Heart right ventricle (tissue), 16 donors: ENCODE measurements around the gene SERPINA9. TPM values are rescaled to one million over a fixed set of nuclear protein-coding genes. Genes with fewer than 3 reads are reported as not detected.
"Not testable (repeated sequence)": the region's sequence is repeated elsewhere in the genome, so short reads cannot be mapped to it uniquely, and the experiment has no call there.

Experiments
- ATAC-seq, 8 donors: fragments of 200-7000 bp; cut with Tn5 transposase; one replicate each; pipeline ENCODE4 v1.9.1; 2020; ENCODE audit warnings: mild to moderate bottlenecking in 8 of 8, moderate library complexity in 8 of 8, moderate number of reproducible peaks in 1 of 8
- DNase-seq, 2 donors: peaks; one replicate each; pipeline ENCODE4 v3.0.0-alpha.2; 2020
- H3K27ac ChIP-seq, 10 donors: fragments of 200-600 bp; sonication (generic) in 2 of 10; one replicate each; pipeline versions ENCODE4 v1.5.0 to v1.8.0; 2020 to 2022; ENCODE audit warnings: mild to moderate bottlenecking in 3 of 10
- H3K27me3 ChIP-seq, 7 donors: fragments of 200-600 bp; one replicate each; pipeline ENCODE4 v1.8.0; 2021 to 2022; ENCODE audit warnings: mild to moderate bottlenecking in 2 of 7
- H3K36me3 ChIP-seq, 9 donors: fragments of 200-600 bp; sonication (generic) in 1 of 9; one replicate each; pipeline versions ENCODE4 v1.5.0 to v1.8.0; 2020 to 2022; ENCODE audit warnings: mild to moderate bottlenecking in 2 of 9
- H3K4me1 ChIP-seq, 9 donors: fragments of 200-600 bp; sonication (generic) in 1 of 9; one replicate each; pipeline versions ENCODE4 v1.5.0 to v1.8.0; 2020 to 2022; ENCODE audit warnings: mild to moderate bottlenecking in 4 of 9
- H3K4me3 ChIP-seq, 10 donors: fragments of 200-600 bp; sonication (generic) in 2 of 10; one replicate each; pipeline versions ENCODE4 v1.5.0 to v1.8.0; 2020 to 2022; ENCODE audit warnings: mild to moderate bottlenecking in 7 of 10, moderate library complexity in 2 of 10
- H3K9me3 ChIP-seq, 11 donors: fragments of 200-600 bp in 10 of 11; sonication (generic) in 2 of 11; one replicate each; pipeline versions ENCODE4 v1.5.0 to v1.8.0; 2013 to 2022; ENCODE audit warnings: mild to moderate bottlenecking in 2 of 11, control low read depth in 1 of 11, moderate library complexity in 1 of 11
- WGBS, 2 donors: extraction: QIAGEN DNeasy Blood & Tissue Kit; methylation state at CpG; one replicate each; pipeline ENCODE4 v1.1.7; 2013; ENCODE audit warnings: inconsistent platforms in 1 of 2; 5-methylcytosine and 5-hydroxymethylcytosine counted together
- intact Hi-C, 10 donors: fragments of 100-400 bp; cut with DNase I; formaldehyde crosslinking; loops; one replicate each; pipeline versions ENCODE4 v1.11.1 to v1.14.2; 2022
- polyA plus RNA-seq, 2 donors: library from polyadenylated mRNA; stranded (reverse); fragments of 200-250 nt; gene quantifications; one replicate each; pipeline ENCODE4 v1.2.3, GENCODE V29; 2013
- total RNA-seq, 10 donors: library from RNA; stranded (reverse); fragmentation: NEBNext Ultra II Directional in 3 of 10; extraction: Animal tissue kit (Norgen Biotek cat#: 25700) in 3 of 10; gene quantifications; one replicate each; pipeline versions ENCODE4 v1.2.1 to v1.2.4, GENCODE V29; 2021 to 2023
- TF ChIP-seq, protein P1 (sequence below), 9 donors: fragments of 200-600 bp; sonication (generic) in 2 of 9; IDR thresholded peaks; one replicate each; pipeline versions ENCODE4 v1.5.0 to v1.8.0; 2021 to 2022; ENCODE audit warnings: antibody characterized with exemption in 9 of 9, mild to moderate bottlenecking in 5 of 9, moderate library complexity in 1 of 9
- donor health status: Arrhythmogenic right ventricular cardiomyopathy.
- donor health status: ischemic (EF 13 %, LVEDD 7.1; RV severe dilation, severe dysfunction).
- donor health status: healthy with polysubstance abuse.
- donor health status: DM: no; HTN: yes; CAD: no.
- donor health status: DM: no; HTN: no; CAD: no.
- donor health status: ischemic (EF 25% LVEDD 6.9; RV normal size, moderate dysfunction).
- donor health status: ischemic (EF 25% LVEDD 5.7; RV mildly dilated, moderate dysfunction).
- donor health status: healthy.
- donor health status: DM: yes; HTN: yes; CAD: no.
- donor health status: Ischemic cardiomyopathy.
- donor health status: ischemic (EF 35%, LVEDD 5.7; RV mildly dilated, moderate dysfunction).
- donor health status: nonischemic (EF 11% LVEDD 7.7; RV severe dilation, severe dysfunction).
- donor health status: DM: yes; HTN: yes; CAD: no.
- donor health status: PGD.
- donor health status: ischemic (EF 29% LVEDD 5.4; RV normal size, mild dysfunction).
- donor health status: nonischemic (EF 23%, LVEDD 6.1; RV moderate dilation, normal function).

The SERPINA9 gene
- total and polyA plus RNA-seq, 12 donors: not detected

DNA sequence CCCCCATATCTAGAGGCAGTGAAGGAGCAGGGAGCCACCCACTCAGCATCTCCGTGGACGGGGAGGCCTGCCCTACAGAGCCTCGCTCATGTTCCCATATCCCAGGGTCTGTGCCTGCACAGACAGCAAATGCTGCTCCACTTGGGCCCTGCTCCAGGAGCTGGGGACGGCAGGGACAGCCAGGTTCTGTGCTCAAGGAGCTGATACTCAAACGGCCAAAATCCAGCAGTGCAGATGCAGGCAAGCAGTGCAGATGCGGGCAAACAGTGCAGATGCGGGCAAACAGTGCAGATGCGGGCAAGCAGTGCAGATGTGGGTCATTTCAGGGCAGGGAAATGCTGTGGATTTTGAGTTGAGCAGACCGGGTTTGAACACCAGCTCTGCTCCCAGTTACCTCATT is 39.4 kb upstream of the SERPINA9 start:
- WGBS, 2 donors: 74 to 77% methylated on average over 9 of the region's 9 CpGs
- H3K4me3 ChIP-seq: no peak overlapping the region
- DNase-seq: no peak
- no peaks in the 10 kb centered on the region for H3K36me3 ChIP-seq
- no peak overlapping the region for H3K27ac ChIP-seq
- H3K27me3 ChIP-seq: peaks cover 0 to 36% (median 11%) of the 10 kb centered on the region in 7 donors
- no peak for ATAC-seq
- no peaks in the 10 kb centered on the region for H3K9me3 ChIP-seq
- H3K4me1 ChIP-seq: no peaks in the 10 kb centered on the region
- intact Hi-C loops: no loop called here
- TF ChIP-seq, protein P1, sequence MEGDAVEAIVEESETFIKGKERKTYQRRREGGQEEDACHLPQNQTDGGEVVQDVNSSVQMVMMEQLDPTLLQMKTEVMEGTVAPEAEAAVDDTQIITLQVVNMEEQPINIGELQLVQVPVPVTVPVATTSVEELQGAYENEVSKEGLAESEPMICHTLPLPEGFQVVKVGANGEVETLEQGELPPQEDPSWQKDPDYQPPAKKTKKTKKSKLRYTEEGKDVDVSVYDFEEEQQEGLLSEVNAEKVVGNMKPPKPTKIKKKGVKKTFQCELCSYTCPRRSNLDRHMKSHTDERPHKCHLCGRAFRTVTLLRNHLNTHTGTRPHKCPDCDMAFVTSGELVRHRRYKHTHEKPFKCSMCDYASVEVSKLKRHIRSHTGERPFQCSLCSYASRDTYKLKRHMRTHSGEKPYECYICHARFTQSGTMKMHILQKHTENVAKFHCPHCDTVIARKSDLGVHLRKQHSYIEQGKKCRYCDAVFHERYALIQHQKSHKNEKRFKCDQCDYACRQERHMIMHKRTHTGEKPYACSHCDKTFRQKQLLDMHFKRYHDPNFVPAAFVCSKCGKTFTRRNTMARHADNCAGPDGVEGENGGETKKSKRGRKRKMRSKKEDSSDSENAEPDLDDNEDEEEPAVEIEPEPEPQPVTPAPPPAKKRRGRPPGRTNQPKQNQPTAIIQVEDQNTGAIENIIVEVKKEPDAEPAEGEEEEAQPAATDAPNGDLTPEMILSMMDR (IDR thresholded peaks at IDR 0.05): no peak

DNA sequence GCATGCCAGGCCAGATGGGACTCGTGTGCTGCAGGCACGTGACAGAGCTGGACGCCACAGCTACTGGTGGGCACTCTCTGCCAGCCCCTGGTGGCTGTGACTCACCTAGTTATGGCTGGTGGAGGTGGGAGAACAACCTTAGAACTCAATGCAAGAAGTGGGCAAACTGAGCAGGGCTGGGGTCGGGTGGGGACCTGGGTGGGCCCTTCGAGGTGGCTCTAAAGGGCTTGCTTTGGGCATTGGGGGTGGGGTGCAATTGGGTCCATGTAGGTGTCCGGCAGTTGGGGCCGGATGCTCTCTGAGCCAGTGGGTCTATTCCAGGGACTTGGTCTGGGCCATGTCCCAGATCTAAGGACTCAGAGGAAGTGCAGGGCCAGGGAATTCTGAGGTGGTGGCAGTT is 38.4 kb upstream of the SERPINA9 start:
- Histone ChIP-seq H3K4me3 (no peak overlapping the region), H3K27me3 (peaks cover 0 to 37% (median 11%) of the 10 kb centered on the region in 7 donors), H3K9me3 (no peaks in the 10 kb centered on the region), H3K36me3 (no peaks in the 10 kb centered on the region), H3K4me1 (no peaks in the 10 kb centered on the region), H3K27ac (no peak overlapping the region)
- DNase-seq (no peak), ATAC-seq (no peak)
- WGBS, 2 donors: 61 to 68% methylated on average over 7 of the region's 7 CpGs
- TF ChIP-seq, protein P1 (IDR thresholded peaks at IDR 0.05): no peak
- intact Hi-C loops: no loop called here

DNA sequence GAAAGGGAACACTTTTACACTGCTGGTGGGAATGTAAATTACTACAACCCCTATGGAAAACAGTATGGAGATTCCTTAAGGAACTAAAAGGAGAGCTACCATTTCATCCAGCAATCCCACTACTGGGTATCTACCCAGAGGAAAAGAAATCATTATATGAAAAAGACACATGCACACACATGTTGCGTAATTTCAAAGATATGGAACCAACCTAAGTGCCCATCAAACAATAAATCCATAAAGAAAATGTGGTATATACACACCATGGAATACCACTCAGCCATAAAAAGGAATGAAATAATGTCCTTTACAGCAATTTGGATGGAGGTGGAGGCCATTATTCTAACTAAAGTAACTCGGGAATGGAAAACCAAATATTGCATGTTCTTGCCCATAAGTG is 34.5 kb upstream of the SERPINA9 start:
- intact Hi-C loops, H3K9me3 ChIP-seq, H3K4me3 ChIP-seq, H3K4me1 ChIP-seq, H3K27ac ChIP-seq, DNase-seq, H3K36me3 ChIP-seq, ATAC-seq: not testable (repeated sequence)
- 66 to 72% methylated on average over 2 of the region's 2 CpGs for WGBS, 2 donors
- peaks cover 0 to 34% (median 16%) of the 10 kb centered on the region in 7 donors for H3K27me3 ChIP-seq

DNA sequence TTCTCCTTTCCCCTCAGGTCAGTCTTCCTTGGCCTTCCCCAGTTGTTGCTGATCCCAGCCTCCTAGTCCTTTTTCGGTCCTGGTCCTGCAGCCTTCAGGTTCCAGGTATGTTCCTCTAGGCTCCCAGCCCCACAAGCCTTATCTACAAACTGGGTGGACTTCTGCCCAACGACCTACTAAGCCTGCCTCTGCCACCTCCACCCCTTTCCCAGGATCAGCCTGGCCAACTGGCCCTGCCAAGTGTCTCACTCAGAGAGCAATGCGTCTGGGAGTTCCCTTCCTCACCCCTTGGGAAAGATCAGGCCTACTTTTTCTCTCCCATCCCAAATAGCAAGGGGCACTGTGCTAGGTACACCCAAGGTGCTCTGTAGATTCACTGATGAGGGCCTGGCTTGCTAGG is 33.4 kb upstream of the SERPINA9 start, which contains the start of gene SERPINA12:
TSS of gene SERPINA12 (minus strand) at position 114 of the 400 bp plus-strand sequence. CDS start 11,072 bp downstream, outside the sequence.
- TF ChIP-seq, protein P1 (IDR thresholded peaks at IDR 0.05): no peak
- WGBS, 2 donors: 57 to 65% methylated on average over 3 of the region's 3 CpGs
- H3K9me3 ChIP-seq: no peaks in the 10 kb centered on the region
- peaks cover 0 to 32% (median 17%) of the 10 kb centered on the region in 7 donors for H3K27me3 ChIP-seq
- H3K4me1 ChIP-seq: no peaks in the 10 kb centered on the region
- ATAC-seq (no peak), DNase-seq (no peak)
- no peak within 1 kb of the TSS for H3K27ac ChIP-seq
- no peak within 1 kb of the TSS for H3K4me3 ChIP-seq
- H3K36me3 ChIP-seq: no peaks in the 10 kb centered on the region
- intact Hi-C loops: no loop called here

DNA sequence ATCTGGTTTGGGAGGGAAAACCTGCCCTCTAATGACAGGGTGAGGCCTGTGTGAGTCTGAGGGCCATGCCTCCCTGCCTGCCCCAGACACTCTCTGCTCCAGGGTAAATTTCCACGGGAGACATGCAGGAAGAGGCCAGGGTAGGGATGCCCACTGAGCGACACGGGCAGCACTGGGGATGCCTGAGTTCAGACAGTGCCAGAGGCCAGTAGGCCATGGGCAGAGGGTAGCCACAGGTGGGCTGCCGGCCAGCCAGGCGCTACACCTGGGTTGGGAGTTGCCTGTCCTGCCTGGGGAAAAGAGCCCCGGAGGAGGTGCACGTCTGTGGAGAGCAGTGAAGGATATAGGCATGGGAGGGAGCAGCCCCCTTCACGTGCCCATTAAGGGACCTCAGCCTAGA is 29.6 kb upstream of the SERPINA9 start:
- intact Hi-C loops: no loop called here
- TF ChIP-seq, protein P1 (IDR thresholded peaks at IDR 0.05): no peak
- ATAC-seq: no peak
- WGBS, 2 donors: 82 to 84% methylated on average over 8 of the region's 8 CpGs
- peaks cover 0 to 28% (median 12%) of the 10 kb centered on the region in 7 donors for H3K27me3 ChIP-seq
- no peak overlapping the region for H3K4me3 ChIP-seq
- no peaks in the 10 kb centered on the region for H3K4me1 ChIP-seq
- no peak overlapping the region for H3K27ac ChIP-seq
- H3K36me3 ChIP-seq: no peaks in the 10 kb centered on the region
- no peaks in the 10 kb centered on the region for H3K9me3 ChIP-seq
- no peak for DNase-seq
